KG1 (cell line): ENCODE results near the gene ATG9A.

ENCODE experiments used
- DNase-seq: peaks from one replicate; lab custom pipeline; 2025; lab: John Stamatoyannopoulos, UW

ATG9A gene

GRCh38 chr2:219252084-219252483 is 22.6 kb upstream of the ATG9A start:
- no peak for DNase-seq

GRCh38 chr2:219251656-219252055 is 22.2 kb upstream of the ATG9A start:
- no peak for DNase-seq

GRCh38 chr2:219250049-219250781 is 20.8 kb upstream of the ATG9A start:
- no peak for DNase-seq

- no peak for DNase-seq
Measured at GRCh38 chr2:219249203-219249980, 20.0 kb upstream of the ATG9A start.

- DNase-seq: no peak
Measured at GRCh38 chr2:219248845-219249202, 19.4 kb upstream of the ATG9A start.

- no peak for DNase-seq
Measured at GRCh38 chr2:219247678-219248642, 18.5 kb upstream of the ATG9A start.

GRCh38 chr2:219246559-219246958 is 17.1 kb upstream of the ATG9A start:
- DNase-seq: no peak

- DNase-seq: no peak
Measured at GRCh38 chr2:219245899-219246230, 16.4 kb upstream of the ATG9A start.

GRCh38 chr2:219245148-219245898 is 15.9 kb upstream of the ATG9A start, which contains the start of the genes GLB1L and STK16:
TSS of gene GLB1L (minus strand) at chr2:219245444. CDS start at chr2:219243573, 1,871 bp downstream.
TSS of gene STK16 (plus strand) at chr2:219245479. CDS start at chr2:219246000, 521 bp downstream.
- DNase-seq: peak; percentile 84

GRCh38 chr2:219244789-219245147 is 15.3 kb upstream of the ATG9A start:
- no peak for DNase-seq

- DNase-seq: no peak
Measured at GRCh38 chr2:219243291-219243761, 13.9 kb upstream of the ATG9A start.

- DNase-seq: no peak
Measured at GRCh38 chr2:219234331-219234730, 4.9 kb upstream of the ATG9A start.

- no peak for DNase-seq
Measured at GRCh38 chr2:219230059-219230540, 664 bp upstream of the ATG9A start.

GRCh38 chr2:219228911-219229304 is 528 bp downstream of the ATG9A start:
- DNase-seq: no peak

GRCh38 chr2:219228041-219228910 is 1.2 kb downstream of the ATG9A start:
- no peak for DNase-seq

- no peak for DNase-seq
Measured at GRCh38 chr2:219225350-219225749, 4.1 kb downstream of the ATG9A start.

GRCh38 chr2:219223831-219224610 is 5.4 kb downstream of the ATG9A start:
- no peak for DNase-seq

- no peak for DNase-seq
Measured at GRCh38 chr2:219221957-219222518, 7.4 kb downstream of the ATG9A start.
